Measurements from ENCODE around the gene MROH2B.

GRCh38 chr5:41087461-41087860 lies 16.3 kb upstream of the MROH2B start:
- TF ChIP-seq, protein P1, sequence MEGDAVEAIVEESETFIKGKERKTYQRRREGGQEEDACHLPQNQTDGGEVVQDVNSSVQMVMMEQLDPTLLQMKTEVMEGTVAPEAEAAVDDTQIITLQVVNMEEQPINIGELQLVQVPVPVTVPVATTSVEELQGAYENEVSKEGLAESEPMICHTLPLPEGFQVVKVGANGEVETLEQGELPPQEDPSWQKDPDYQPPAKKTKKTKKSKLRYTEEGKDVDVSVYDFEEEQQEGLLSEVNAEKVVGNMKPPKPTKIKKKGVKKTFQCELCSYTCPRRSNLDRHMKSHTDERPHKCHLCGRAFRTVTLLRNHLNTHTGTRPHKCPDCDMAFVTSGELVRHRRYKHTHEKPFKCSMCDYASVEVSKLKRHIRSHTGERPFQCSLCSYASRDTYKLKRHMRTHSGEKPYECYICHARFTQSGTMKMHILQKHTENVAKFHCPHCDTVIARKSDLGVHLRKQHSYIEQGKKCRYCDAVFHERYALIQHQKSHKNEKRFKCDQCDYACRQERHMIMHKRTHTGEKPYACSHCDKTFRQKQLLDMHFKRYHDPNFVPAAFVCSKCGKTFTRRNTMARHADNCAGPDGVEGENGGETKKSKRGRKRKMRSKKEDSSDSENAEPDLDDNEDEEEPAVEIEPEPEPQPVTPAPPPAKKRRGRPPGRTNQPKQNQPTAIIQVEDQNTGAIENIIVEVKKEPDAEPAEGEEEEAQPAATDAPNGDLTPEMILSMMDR (IDR thresholded peaks at IDR 0.05 in 2 of 3, conservative IDR thresholded peaks at IDR 0.05 in 1 of 3; ENCODE audit: borderline replicate concordance in 1 of 3, insufficient read depth in 1 of 3, low read depth in 2 of 3, low read length in 2 of 3): no peak
- no peak for TF ChIP-seq RAD21 (IDR thresholded peaks at IDR 0.05; ENCODE audit: low read depth)
- TF ChIP-seq SRF (IDR thresholded peaks at IDR 0.05; ENCODE audit: low read depth): no peak
- TF ChIP-seq, protein P2, sequence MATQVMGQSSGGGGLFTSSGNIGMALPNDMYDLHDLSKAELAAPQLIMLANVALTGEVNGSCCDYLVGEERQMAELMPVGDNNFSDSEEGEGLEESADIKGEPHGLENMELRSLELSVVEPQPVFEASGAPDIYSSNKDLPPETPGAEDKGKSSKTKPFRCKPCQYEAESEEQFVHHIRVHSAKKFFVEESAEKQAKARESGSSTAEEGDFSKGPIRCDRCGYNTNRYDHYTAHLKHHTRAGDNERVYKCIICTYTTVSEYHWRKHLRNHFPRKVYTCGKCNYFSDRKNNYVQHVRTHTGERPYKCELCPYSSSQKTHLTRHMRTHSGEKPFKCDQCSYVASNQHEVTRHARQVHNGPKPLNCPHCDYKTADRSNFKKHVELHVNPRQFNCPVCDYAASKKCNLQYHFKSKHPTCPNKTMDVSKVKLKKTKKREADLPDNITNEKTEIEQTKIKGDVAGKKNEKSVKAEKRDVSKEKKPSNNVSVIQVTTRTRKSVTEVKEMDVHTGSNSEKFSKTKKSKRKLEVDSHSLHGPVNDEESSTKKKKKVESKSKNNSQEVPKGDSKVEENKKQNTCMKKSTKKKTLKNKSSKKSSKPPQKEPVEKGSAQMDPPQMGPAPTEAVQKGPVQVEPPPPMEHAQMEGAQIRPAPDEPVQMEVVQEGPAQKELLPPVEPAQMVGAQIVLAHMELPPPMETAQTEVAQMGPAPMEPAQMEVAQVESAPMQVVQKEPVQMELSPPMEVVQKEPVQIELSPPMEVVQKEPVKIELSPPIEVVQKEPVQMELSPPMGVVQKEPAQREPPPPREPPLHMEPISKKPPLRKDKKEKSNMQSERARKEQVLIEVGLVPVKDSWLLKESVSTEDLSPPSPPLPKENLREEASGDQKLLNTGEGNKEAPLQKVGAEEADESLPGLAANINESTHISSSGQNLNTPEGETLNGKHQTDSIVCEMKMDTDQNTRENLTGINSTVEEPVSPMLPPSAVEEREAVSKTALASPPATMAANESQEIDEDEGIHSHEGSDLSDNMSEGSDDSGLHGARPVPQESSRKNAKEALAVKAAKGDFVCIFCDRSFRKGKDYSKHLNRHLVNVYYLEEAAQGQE (IDR thresholded peaks at IDR 0.05; ENCODE audit: low read depth): no peak
- TF ChIP-seq EZH2 (IDR thresholded peaks at IDR 0.05): no peak
- TF ChIP-seq CEBPB (IDR thresholded peaks at IDR 0.05; ENCODE audit: low read depth): no peak
- TF ChIP-seq TCF7L2 (IDR thresholded peaks at IDR 0.05; ENCODE audit: borderline replicate concordance, extremely low read depth, insufficient read depth, insufficient read length): no peak
- TF ChIP-seq YY1 (IDR thresholded peaks at IDR 0.05; ENCODE audit: extremely low read depth, insufficient replicate concordance, low read depth, low read length): no peak
- no peak for TF ChIP-seq EGR1 (IDR thresholded peaks at IDR 0.05; ENCODE audit: low read depth)
- TF ChIP-seq ATF3 (IDR thresholded peaks at IDR 0.05): no peak
- no peak for TF ChIP-seq POLR2AphosphoS5 (IDR thresholded peaks at IDR 0.05; ENCODE audit: low read depth, low read length)
- no peak for TF ChIP-seq POLR2A (IDR thresholded peaks at IDR 0.05; ENCODE audit: borderline replicate concordance, extremely low read depth, insufficient read depth, insufficient read length)

Data from HCT116 (cell line).